ENCODE results near the gene ZNF768. TPM values are rescaled to one million over a fixed set of nuclear protein-coding genes. Genes with fewer than 3 reads are reported as not detected.
A peak's percentile ranks its signal among the peaks of the same experiment; 100 is the strongest.

Gene ZNF768
- 28.7 and 36.7 TPM in 2 replicates for total RNA-seq

GRCh38 chr16:30526137-30526822, at the start of gene ZNF768:
Gene ZNF768, minus strand, starts transcription at chr16:30526566. Its CDS starts 153 bp downstream, at chr16:30526413.

GRCh38 chr16:30571445-30572322, 45.3 kb upstream of the ZNF768 start, which contains the start of gene ZNF688:
Gene ZNF688, minus strand, starts transcription at chr16:30571714. Its CDS starts 85 bp downstream, at chr16:30571629.

GRCh38 chr16:30557957-30558788, 31.8 kb upstream of the ZNF768 start, which contains the start of gene ZNF764:
Gene ZNF764, minus strand, starts transcription at chr16:30558374. Its CDS starts 192 bp downstream, at chr16:30558182.

DNA sequence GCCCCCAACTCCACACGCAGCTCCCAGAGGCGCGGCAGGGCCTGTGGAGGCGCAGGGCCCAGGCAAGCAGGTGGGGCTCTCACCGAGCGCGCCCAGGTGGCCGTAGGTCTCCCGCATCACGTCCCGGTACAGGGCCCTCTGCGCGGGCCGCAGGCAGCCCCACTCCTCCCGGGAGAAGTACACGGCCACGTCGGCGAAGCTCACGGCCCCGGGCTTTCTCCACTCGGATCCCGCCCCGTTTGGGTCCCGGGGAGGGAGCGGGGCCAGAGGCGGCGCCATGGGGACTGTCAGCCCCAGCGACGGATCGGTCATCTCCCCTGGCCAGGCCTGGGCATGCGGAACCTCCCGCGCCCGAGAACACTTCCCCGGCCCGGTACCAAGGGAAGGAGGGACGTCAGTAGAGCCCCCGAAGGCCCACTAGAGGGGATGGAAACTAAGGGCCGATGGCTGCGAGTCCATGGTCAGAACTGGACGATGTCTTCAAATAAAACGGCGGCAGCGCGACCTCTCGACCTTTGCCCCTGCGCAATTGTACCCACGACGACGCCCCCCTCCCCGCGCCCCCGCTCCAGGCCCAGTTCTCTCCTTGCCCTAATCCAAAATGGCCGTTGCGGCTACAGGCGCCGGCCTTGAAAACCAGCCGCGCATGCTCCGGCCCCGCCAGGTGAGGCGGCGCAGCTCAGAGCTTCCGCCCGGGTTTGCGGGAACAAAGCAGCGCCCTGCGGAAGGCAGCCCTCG, 8.2 kb upstream of the ZNF768 start, which contains the start of gene ZNF747:
Gene ZNF747, minus strand, starts transcription at position 491 of the 738 bp plus-strand sequence. Its CDS starts 179 bp downstream, at position 312.

Small RNA genes lying within 50 kb of the gene (small RNA-seq; reads per million reads assigned to genes)
- gene MIR4518 (not detected), gene RNU7-61P (0.98 reads per million, percentile 55 among the genes with 10 or more reads in this experiment)

Other genes starting within 250 kb of the ZNF768 start
- gene CD2BP2, start 171.3 kb downstream of the ZNF768 start, total RNA-seq = 37.5 and 38.1 TPM in 2 replicates
- 31.7 and 39.7 TPM in 2 replicates for gene TBC1D10B, start 156.1 kb downstream of the ZNF768 start, total RNA-seq
- not detected in 2 replicates for gene MYL11, start 151.8 kb downstream of the ZNF768 start, total RNA-seq
- gene SEPTIN1, start 144.0 kb downstream of the ZNF768 start, total RNA-seq = 0.39 TPM in 1 of 2 replicates, not detected in the other
- gene ZNF48, start 131.1 kb downstream of the ZNF768 start, total RNA-seq = 6.7 and 8.4 TPM in 2 replicates
- 7.1 and 11.8 TPM in 2 replicates for gene ZNF771, start 119.0 kb downstream of the ZNF768 start, total RNA-seq
- gene DCTPP1, start 96.5 kb downstream of the ZNF768 start, total RNA-seq = 13.0 and 15.4 TPM in 2 replicates
- gene SEPHS2, start 80.7 kb downstream of the ZNF768 start, total RNA-seq = 7.4 and 8.6 TPM in 2 replicates
- gene ITGAL, start 53.8 kb downstream of the ZNF768 start, total RNA-seq = not detected in 2 replicates
- gene ZNF747, start 8.3 kb upstream of the ZNF768 start, total RNA-seq = 21.5 and 25.1 TPM in 2 replicates
- 6.6 and 7.5 TPM in 2 replicates for gene ZNF764, start 31.8 kb upstream of the ZNF768 start, total RNA-seq
- gene ZNF688, start 45.1 kb upstream of the ZNF768 start, total RNA-seq = 5.1 and 14.5 TPM in 2 replicates
- gene ZNF785, start 59.1 kb upstream of the ZNF768 start, total RNA-seq = 9.2 and 14.1 TPM in 2 replicates
- 5.9 and 10.7 TPM in 2 replicates for gene ZNF689, start 83.8 kb upstream of the ZNF768 start, total RNA-seq
- 7.9 and 11.3 TPM in 2 replicates for gene PRR14, start 124.4 kb upstream of the ZNF768 start, total RNA-seq
- gene FBRS, start 131.9 kb upstream of the ZNF768 start, total RNA-seq = 31.6 and 47.1 TPM in 2 replicates
- gene SRCAP, start 172.6 kb upstream of the ZNF768 start, total RNA-seq = 25.1 and 38.8 TPM in 2 replicates
- gene PHKG2, start 221.9 kb upstream of the ZNF768 start, total RNA-seq = 28.4 and 30.2 TPM in 2 replicates
- gene CFAP119, start 235.5 kb upstream of the ZNF768 start, total RNA-seq = 2.7 and 3.0 TPM in 2 replicates
- 67.5 and 76.0 TPM in 2 replicates for gene RNF40, start 235.8 kb upstream of the ZNF768 start, total RNA-seq

Data from placental epithelial cell (primary cell).